Measurements from ENCODE around the gene USP32. TPM values are rescaled to one million over a fixed set of nuclear protein-coding genes. Genes with fewer than 3 reads are reported as not detected.
"Not testable (repeated sequence)": the region's sequence is repeated elsewhere in the genome, so short reads cannot be mapped to it uniquely, and the experiment has no call there.

The USP32 gene
- total and polyA plus RNA-seq, 2 donors (not counting 1 experiment from before 2014, with no cell fraction given): 7.7 to 48.8 TPM

DNA sequence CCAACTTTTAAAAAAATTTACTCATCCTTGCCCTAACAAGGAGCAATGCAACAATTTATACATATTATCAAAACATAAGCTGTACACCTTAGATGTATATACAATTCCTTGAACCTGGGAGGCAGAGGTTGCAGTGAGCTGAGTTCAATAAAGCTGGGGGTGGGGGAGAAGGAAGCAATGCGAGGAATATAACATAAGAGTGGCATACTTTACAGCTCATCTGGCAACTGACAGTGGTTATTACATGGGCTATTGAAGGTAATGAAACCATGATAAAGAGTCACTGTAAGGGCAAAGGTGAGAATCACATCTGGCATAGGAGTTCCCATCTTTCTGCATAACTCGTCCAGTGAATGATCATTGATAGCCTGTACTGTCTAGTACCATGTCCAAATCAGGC, 198.5 kb downstream of the USP32 start:
- intact Hi-C loops (cut with micrococcal nuclease): no loop called here

DNA sequence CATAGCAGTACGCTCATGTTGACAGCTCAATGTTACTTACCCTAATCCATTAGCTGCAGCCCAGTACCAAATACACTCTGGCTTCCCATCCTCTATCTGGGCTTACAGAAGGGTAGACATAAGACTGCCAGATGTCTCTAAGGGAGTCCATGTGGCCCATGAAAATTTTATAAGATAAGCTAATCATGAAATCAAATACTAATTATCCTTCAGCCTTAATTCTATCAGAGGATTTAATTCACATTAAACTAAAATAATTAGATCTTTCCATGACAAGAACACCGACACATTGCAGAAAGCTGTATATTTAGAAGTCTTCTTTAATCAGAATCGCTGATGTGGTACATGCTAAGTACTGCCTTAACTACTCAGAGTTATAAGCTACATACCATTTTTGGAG, 198.9 kb downstream of the USP32 start:
- POLR2A ChIA-PET, H3K27me3 Mint-ChIP-seq: not testable (repeated sequence)

More for the DNA sequence above, 198.5 kb downstream of the USP32 start:
- H3K9me3 Mint-ChIP-seq (ENCODE audit: insufficient read depth): no peaks in the 10 kb centered on the region
- no peaks in the 10 kb centered on the region for H3K27me3 Mint-ChIP-seq
- H3K27ac Mint-ChIP-seq: no peak overlapping the region
- no peaks in the 10 kb centered on the region for H3K4me1 Mint-ChIP-seq
- Histone ChIP-seq H3K4me3 (ENCODE audit: control extremely low read depth in 1 of 5, extremely low read depth in 1 of 5, insufficient read depth in 1 of 5, low read depth in 2 of 5, low read length in 4 of 5) (no peak overlapping the region), H3K36me3 (replicated peaks in 1 of 2; ENCODE audit: control extremely low read depth in 1 of 2, control insufficient read depth in 1 of 2, extremely low read depth in 1 of 2, insufficient read depth in 2 of 2, low read length in 1 of 2) (peaks cover 2 to 49% of the 10 kb centered on the region in 2 experiments), H3K79me2 (ENCODE audit: control insufficient read depth, insufficient read depth, low read length) (no peaks in the 10 kb centered on the region), H3K27ac (ENCODE audit: low read length in 2 of 2) (no peak overlapping the region), H3K4me2 (replicated peaks; ENCODE audit: low read depth, low read length, poor library complexity, severe bottlenecking) (no peak overlapping the region), H2AFZ (ENCODE audit: insufficient read depth, low read depth, low read length, poor library complexity, severe bottlenecking) (no peak overlapping the region), H4K20me1 (ENCODE audit: control insufficient read depth, insufficient read depth, low read length, poor library complexity, severe bottlenecking) (no peaks in the 10 kb centered on the region), H3K27me3 (replicated peaks in 1 of 4; ENCODE audit: control extremely low read depth in 1 of 4, control insufficient read depth in 3 of 4, insufficient read depth in 4 of 4, low read length in 3 of 4) (no peaks in the 10 kb centered on the region), H3K9me3 (ENCODE audit: control extremely low read depth in 1 of 3, control insufficient read depth in 2 of 3, insufficient read depth in 1 of 3, low read length in 2 of 3) (no peaks in the 10 kb centered on the region), H3K9ac (ENCODE audit: low read length) (no peak overlapping the region), H3K4me1 (ENCODE audit: control insufficient read depth in 2 of 2, insufficient read depth in 2 of 2, low read length in 2 of 2) (no peaks in the 10 kb centered on the region)
- no peak overlapping the region for H3K4me3 Mint-ChIP-seq
- CTCF ChIA-PET: no interaction called here
- DNase-seq (no peak), ATAC-seq (ENCODE audit: low read depth) (no peak)
- POLR2A ChIA-PET: no interaction called here
- no peak for TF ChIP-seq EZH2 (IDR thresholded peaks at IDR 0.05; ENCODE audit: borderline replicate concordance, insufficient read depth, low read depth, low read length, poor library complexity, severe bottlenecking)
- TF ChIP-seq, protein P1, sequence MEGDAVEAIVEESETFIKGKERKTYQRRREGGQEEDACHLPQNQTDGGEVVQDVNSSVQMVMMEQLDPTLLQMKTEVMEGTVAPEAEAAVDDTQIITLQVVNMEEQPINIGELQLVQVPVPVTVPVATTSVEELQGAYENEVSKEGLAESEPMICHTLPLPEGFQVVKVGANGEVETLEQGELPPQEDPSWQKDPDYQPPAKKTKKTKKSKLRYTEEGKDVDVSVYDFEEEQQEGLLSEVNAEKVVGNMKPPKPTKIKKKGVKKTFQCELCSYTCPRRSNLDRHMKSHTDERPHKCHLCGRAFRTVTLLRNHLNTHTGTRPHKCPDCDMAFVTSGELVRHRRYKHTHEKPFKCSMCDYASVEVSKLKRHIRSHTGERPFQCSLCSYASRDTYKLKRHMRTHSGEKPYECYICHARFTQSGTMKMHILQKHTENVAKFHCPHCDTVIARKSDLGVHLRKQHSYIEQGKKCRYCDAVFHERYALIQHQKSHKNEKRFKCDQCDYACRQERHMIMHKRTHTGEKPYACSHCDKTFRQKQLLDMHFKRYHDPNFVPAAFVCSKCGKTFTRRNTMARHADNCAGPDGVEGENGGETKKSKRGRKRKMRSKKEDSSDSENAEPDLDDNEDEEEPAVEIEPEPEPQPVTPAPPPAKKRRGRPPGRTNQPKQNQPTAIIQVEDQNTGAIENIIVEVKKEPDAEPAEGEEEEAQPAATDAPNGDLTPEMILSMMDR (IDR thresholded peaks at IDR 0.05): no peak
- WGBS (ENCODE audit: insufficient coverage): 100% methylated on average over 2 of the region's 2 CpGs

DNA sequence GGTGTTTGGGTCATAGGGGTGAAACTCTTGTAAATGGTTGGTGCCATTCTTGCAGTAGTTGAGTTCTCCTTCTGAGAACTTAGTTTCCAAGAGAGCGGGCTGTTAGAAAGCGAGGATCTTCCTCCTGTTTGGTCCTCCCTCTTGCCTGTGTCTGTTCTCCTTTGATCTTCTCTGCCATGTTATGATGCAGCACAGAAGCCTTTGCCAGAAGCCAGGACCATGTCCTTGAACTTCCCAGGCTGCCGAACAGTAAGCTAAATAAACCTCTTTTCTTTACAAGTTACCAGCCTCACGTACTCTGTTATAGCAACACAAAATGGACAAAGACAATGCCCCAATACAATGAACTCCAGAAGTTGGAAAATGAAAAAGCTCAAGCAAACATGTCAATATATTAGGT, 201.9 kb downstream of the USP32 start:
- H3K27ac ChIP-seq (ENCODE audit: low read length in 2 of 2); H3K9me3 ChIP-seq (ENCODE audit: control extremely low read depth in 1 of 3, control insufficient read depth in 2 of 3, insufficient read depth in 1 of 3, low read length in 2 of 3); H3K27me3 ChIP-seq (replicated peaks in 1 of 4; ENCODE audit: control extremely low read depth in 1 of 4, control insufficient read depth in 3 of 4, insufficient read depth in 4 of 4, low read length in 3 of 4); H3K4me3 ChIP-seq (ENCODE audit: control extremely low read depth in 1 of 5, extremely low read depth in 1 of 5, insufficient read depth in 1 of 5, low read depth in 2 of 5, low read length in 4 of 5); H3K4me2 ChIP-seq (replicated peaks; ENCODE audit: low read depth, low read length, poor library complexity, severe bottlenecking); H3K27me3 Mint-ChIP-seq; H3K4me3 Mint-ChIP-seq; H2AFZ ChIP-seq (ENCODE audit: insufficient read depth, low read depth, low read length, poor library complexity, severe bottlenecking); H3K9ac ChIP-seq (ENCODE audit: low read length); POLR2A ChIA-PET; H3K79me2 ChIP-seq (ENCODE audit: control insufficient read depth, insufficient read depth, low read length); ATAC-seq (ENCODE audit: low read depth); H3K4me1 ChIP-seq (ENCODE audit: control insufficient read depth in 2 of 2, insufficient read depth in 2 of 2, low read length in 2 of 2); intact Hi-C loops (cut with micrococcal nuclease); DNase-seq; H4K20me1 ChIP-seq (ENCODE audit: control insufficient read depth, insufficient read depth, low read length, poor library complexity, severe bottlenecking); CTCF ChIA-PET; H3K9me3 Mint-ChIP-seq (ENCODE audit: insufficient read depth); H3K27ac Mint-ChIP-seq: not testable (repeated sequence)
- H3K4me1 Mint-ChIP-seq: peaks cover 11% of the 10 kb centered on the region
- H3K36me3 ChIP-seq (replicated peaks in 1 of 2; ENCODE audit: control extremely low read depth in 1 of 2, control insufficient read depth in 1 of 2, extremely low read depth in 1 of 2, insufficient read depth in 2 of 2, low read length in 1 of 2): peaks cover 0 to 44% of the 10 kb centered on the region in 2 experiments
- WGBS (ENCODE audit: insufficient coverage): 95% methylated on average over 2 of the region's 4 CpGs

More for the DNA sequence above, 198.9 kb downstream of the USP32 start:
- H3K27ac ChIP-seq (ENCODE audit: low read length in 2 of 2); H3K9me3 Mint-ChIP-seq (ENCODE audit: insufficient read depth); H3K4me2 ChIP-seq (replicated peaks; ENCODE audit: low read depth, low read length, poor library complexity, severe bottlenecking); CTCF ChIA-PET; H3K4me3 Mint-ChIP-seq; DNase-seq; H3K9me3 ChIP-seq (ENCODE audit: control extremely low read depth in 1 of 3, control insufficient read depth in 2 of 3, insufficient read depth in 1 of 3, low read length in 2 of 3); ATAC-seq (ENCODE audit: low read depth); H3K4me3 ChIP-seq (ENCODE audit: control extremely low read depth in 1 of 5, extremely low read depth in 1 of 5, insufficient read depth in 1 of 5, low read depth in 2 of 5, low read length in 4 of 5); H3K4me1 ChIP-seq (ENCODE audit: control insufficient read depth in 2 of 2, insufficient read depth in 2 of 2, low read length in 2 of 2); H3K27me3 ChIP-seq (replicated peaks in 1 of 4; ENCODE audit: control extremely low read depth in 1 of 4, control insufficient read depth in 3 of 4, insufficient read depth in 4 of 4, low read length in 3 of 4); H3K9ac ChIP-seq (ENCODE audit: low read length); H3K4me1 Mint-ChIP-seq; H3K27ac Mint-ChIP-seq; H3K79me2 ChIP-seq (ENCODE audit: control insufficient read depth, insufficient read depth, low read length); H4K20me1 ChIP-seq (ENCODE audit: control insufficient read depth, insufficient read depth, low read length, poor library complexity, severe bottlenecking); intact Hi-C loops (cut with micrococcal nuclease); H2AFZ ChIP-seq (ENCODE audit: insufficient read depth, low read depth, low read length, poor library complexity, severe bottlenecking): not testable (repeated sequence)
- WGBS (ENCODE audit: insufficient coverage): no CpG with 5 or more reads among the region's 3 CpGs
- H3K36me3 ChIP-seq (replicated peaks in 1 of 2; ENCODE audit: control extremely low read depth in 1 of 2, control insufficient read depth in 1 of 2, extremely low read depth in 1 of 2, insufficient read depth in 2 of 2, low read length in 1 of 2): peaks cover 2 to 45% of the 10 kb centered on the region in 2 experiments

Data from B cell (primary cell).